ENCODE data around the gene ZBTB24.
A peak's percentile ranks its signal among the peaks of the same experiment; 100 is the strongest.
"Not testable (repeated sequence)": the region's sequence is repeated elsewhere in the genome, so short reads cannot be mapped to it uniquely, and the experiment has no call there.

The ZBTB24 gene

DNA sequence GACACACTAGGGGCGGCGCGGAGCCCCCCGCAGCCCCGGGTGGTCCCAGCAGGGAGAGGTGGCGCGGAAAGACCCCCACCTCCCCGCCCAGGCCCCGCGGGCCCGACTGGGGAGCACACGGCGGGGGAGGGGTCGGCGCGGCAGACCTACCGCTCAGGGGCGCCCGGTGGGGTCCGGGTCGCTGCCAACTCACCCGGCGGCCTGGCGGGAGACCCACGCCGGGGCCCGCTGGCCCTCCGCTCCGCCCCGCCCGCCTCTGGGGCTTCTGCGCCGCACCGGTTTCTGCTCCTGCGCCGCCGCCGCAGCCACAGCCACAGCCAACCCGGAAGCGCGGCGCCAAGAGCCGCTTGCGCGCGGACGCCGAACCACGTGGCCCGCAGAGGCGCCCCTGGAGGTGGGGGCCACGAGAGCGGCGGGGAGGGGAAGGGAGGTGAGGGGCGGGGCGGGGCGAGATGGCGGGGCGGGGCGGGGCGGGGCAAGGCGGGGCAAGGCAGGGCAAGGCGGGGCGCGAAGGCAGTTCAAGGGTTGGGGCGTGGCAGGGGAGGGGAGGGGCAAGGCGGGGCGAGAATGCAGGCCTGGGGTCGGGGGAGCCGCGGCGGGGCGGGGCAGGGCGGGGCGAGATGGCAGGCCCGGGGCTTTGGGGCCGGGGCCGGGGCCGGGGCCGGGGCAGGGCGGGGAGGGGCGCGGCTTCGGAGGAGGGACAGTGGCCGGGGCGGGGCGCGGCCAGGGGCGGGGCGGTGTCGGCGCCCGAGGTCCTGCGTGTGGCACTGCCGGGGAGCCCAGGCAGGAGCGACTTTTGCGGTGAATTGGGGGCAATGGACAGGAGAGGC lies at the start of gene ZBTB24:
Gene ZBTB24, minus strand, starts transcription at position 315 of the 830 bp plus-strand sequence. CDS start 1,193 bp downstream, outside the sequence.
- peak within 1 kb of the TSS; percentile 80 for H3K27ac ChIP-seq
- TF ChIP-seq, protein P1, sequence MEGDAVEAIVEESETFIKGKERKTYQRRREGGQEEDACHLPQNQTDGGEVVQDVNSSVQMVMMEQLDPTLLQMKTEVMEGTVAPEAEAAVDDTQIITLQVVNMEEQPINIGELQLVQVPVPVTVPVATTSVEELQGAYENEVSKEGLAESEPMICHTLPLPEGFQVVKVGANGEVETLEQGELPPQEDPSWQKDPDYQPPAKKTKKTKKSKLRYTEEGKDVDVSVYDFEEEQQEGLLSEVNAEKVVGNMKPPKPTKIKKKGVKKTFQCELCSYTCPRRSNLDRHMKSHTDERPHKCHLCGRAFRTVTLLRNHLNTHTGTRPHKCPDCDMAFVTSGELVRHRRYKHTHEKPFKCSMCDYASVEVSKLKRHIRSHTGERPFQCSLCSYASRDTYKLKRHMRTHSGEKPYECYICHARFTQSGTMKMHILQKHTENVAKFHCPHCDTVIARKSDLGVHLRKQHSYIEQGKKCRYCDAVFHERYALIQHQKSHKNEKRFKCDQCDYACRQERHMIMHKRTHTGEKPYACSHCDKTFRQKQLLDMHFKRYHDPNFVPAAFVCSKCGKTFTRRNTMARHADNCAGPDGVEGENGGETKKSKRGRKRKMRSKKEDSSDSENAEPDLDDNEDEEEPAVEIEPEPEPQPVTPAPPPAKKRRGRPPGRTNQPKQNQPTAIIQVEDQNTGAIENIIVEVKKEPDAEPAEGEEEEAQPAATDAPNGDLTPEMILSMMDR (conservative IDR thresholded peaks at IDR 0.05), result no peak

DNA sequence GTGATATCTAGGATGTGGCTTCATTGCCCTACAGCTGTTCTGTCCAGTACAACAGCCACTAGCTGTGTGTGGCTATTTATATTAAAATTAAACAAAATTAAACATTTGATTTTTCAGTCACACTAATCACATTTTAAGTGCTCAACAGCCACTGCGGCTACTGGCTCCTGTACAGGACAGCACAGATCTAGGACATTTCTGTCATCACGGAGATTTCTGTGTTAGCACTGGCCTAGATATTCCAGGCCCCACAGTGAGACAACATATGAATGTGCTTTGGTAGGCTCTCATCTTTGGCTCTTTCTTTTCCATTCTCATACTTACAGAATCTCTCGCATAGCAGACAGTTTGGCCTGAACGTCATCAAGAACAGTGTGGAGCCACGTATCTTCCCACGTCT lies 48.4 kb upstream of the ZBTB24 start:
- H3K27ac ChIP-seq, result no peak overlapping the region
- TF ChIP-seq, protein P1 (conservative IDR thresholded peaks at IDR 0.05), result no peak

DNA sequence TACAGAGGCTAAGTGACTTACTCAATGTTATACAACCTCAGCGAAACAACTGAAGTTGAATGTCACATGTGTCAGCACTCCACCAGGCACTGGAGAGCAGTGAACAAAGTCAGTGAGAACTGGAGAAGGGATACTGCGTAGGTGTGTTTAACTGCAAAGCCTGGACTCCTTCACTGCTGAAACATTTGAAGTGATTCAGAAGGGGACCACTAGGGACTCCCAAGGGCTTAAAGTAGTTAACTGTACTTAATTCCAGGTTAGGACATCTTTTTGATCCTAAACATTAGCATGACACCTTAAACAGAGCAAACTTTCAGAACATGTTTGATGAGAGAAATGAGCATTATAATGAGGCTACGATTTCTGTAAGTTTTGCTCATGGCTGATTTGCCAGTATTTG lies 45.0 kb upstream of the ZBTB24 start:
- TF ChIP-seq, protein P1 (conservative IDR thresholded peaks at IDR 0.05), result peak; percentile 51
- no peak overlapping the region for H3K27ac ChIP-seq

DNA sequence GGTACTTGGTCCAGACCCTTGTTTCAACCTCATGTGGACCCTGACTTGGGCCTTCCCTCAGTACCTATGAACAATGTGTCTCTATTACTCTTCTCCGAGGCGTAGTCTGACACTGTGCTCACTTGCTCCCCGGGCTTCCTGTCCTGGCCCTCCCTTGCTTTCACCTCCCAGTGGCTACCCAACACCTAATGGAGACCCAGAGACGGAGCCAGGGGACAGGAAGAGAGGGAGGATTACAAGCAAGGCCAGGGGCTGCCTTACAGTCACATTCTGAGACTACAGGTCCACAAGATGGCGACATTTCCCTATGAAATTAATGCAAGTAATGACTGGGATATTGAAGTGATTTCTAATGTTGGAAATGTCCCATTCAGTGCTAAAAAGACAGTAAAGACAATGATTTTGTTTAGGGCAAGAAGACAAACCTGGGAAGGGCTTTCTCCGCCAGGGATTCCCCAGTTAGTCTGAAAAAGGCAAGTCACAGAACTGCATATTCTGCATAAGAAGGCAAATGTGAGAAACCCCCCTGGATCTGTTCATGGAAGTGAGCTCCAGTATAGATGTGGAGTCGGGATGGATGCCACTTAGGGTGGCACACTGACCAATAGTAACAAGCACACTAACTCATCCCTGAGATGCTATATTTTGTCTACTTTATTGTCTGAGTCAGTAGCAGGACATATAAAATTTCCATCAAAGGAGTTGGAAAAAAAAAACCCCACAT lies 44.0 kb upstream of the ZBTB24 start:
- TF ChIP-seq, protein P1 (conservative IDR thresholded peaks at IDR 0.05), result peak; percentile 78
- peak overlapping the region; percentile 17; the same call in 1 of the 2 replicates for H3K27ac ChIP-seq

DNA sequence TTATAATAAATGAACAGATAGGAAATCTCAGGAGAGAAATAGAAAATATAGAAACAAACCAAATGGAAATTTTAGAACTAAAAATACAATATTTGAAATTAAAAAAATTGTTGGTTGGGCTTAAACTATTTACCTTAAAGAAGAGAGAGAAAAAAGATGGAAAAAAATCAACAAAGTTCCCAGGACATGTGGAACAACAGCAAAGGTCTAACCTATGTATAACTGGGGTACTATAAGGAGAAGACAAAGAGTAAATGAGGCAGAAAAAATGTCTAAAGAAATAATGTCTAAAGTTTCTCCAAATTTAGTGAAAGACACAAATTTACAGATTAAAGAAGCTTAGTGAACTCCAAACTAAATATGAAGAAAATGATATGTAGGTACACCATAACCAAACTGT lies 41.1 kb upstream of the ZBTB24 start:
- no peak overlapping the region for H3K27ac ChIP-seq
- TF ChIP-seq, protein P1 (conservative IDR thresholded peaks at IDR 0.05), result no peak

DNA sequence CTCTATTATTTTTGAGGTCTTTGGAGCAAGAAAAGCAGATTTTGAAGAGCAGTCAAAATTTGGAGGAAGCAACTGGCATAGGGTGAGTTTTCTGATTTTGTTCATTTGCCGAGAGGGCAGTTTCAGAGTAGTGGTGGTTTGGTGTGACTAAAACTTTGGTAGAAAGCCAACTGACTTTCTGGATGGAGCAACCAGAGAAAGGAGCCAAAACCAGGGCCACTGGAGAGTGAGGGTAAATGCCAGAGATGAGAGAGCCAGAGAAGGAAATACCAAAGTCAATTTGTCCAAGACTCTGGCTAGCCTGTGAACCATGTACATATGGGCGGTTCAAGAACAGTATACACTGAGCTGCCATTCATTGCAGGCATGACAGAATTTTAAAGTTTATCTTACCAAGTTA lies 40.5 kb upstream of the ZBTB24 start:
- no peak overlapping the region for H3K27ac ChIP-seq
- TF ChIP-seq, protein P1 (conservative IDR thresholded peaks at IDR 0.05), result no peak

DNA sequence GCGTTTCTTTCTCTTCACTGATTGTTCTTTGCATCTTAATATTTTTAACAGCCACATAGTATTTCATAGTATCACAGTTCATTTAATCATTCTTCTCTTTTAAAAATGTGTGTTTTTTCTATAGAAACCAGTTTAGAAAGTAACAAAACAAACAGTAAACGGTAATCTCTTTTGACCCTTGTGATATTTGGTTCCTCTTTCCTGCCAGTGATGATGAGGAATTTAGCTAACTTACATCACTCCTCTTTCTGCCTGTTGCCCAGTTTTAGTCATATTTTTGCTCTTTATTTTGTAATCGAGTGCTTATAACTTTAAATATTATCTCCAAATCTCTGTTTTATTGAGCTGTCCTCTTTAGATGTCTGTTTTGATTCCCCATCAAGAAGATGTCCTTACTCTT lies 38.1 kb upstream of the ZBTB24 start:
- no peak overlapping the region for H3K27ac ChIP-seq
- TF ChIP-seq, protein P1 (conservative IDR thresholded peaks at IDR 0.05), result no peak

DNA sequence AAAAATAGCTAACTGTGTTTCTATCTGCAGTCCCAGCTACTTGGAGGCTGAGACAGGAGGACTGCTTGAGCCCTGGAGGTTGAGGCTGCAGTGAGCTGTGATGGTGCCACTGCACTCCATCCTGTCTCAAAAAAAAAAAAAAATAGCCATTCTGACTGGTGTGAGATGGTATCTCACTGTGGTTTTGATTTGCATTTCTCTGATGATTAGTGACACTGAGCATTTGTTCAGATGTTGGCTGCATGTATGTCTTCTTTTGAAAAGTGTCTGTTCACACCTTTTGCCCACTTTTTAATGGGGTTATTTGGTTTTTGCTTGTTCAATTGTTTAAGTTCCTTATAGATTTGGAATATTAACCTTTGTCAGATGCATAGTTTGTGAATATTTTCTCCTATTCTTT lies 36.6 kb upstream of the ZBTB24 start:
- not testable (repeated sequence) for H3K27ac ChIP-seq

Data from VCaP (cell line).